Activated T-cell treated with anti-CD3 and anti-CD28 coated beads, Interleukin-2, amount 50 U/mL, for 48 hours (primary cell): ENCODE data around the gene SLC2A5.

ENCODE experiments used
- DNase-seq, 2 experiments: peaks; one replicate each; pipeline ENCODE4 v3.0.0-alpha.2; 2020

Gene SLC2A5

DNA sequence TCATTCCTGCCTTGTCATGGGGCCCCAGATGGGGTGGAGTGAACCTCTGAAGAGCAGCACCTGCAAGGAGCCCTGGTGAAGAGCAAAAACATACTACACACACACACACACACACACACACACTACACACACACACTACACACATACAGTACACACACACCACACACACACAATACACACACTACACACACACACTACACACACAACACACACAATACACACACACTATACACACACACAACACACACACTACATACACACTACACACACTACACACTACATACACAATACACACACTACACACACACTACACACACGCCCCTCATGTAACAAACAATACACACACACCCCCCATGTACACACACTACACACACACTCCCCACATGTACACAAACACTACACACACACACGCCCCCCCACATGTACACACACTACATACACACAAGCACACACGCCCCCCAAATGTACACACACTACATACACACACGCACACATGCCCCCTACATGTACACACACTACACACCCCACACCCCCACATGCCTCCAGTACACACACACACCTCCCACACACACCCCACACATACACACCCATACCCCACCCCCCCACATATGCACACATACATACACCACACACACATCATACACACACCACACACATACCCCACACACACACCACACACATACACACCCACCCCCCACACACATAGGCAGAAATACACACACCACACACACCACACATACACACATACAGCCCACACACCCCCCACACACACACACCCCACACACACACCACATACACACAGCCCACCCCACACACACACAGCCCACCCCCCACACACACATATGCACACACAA, 9.3 kb downstream of the SLC2A5 start:
- no peak for DNase-seq

DNA sequence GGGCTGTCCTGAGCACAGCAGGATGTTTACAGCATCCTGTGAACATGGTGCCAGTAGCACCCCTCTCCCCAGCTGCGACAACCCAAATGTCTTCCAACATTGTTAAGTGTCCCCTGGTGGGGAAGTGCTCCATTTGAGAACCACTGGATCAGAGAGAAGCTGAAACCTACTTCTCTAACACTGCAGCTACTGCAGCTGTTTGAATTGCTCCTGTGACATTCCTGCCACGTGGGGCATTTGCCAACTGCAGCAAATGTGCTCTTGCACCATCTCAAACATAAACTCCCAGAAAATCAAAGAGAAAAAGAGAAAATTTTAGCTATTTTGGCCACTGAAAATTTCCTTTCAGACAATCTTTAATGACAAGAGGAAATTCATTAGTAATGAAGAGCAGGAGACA, 11.0 kb downstream of the SLC2A5 start:
- no peak for DNase-seq

DNA sequence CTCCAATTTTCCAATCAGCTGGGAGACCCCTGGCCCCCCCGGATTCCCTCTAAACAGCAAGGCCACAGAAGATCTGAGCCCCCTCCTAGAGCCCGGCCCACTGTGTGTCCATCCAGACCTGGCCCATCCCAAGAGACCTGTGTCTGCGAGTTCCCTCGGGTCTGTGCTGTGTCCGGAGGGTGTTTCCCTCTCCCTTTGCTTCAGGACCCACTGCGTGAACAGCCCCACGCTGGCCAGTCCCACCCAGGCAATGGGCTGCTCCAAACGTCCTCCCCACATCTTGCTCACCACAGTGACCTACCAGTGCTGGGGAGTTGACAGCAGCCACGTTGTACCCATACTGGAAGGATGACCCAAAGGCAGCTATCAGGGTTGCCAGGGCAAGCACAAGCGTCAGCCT, 11.6 kb downstream of the SLC2A5 start:
- DNase-seq: no peak

DNA sequence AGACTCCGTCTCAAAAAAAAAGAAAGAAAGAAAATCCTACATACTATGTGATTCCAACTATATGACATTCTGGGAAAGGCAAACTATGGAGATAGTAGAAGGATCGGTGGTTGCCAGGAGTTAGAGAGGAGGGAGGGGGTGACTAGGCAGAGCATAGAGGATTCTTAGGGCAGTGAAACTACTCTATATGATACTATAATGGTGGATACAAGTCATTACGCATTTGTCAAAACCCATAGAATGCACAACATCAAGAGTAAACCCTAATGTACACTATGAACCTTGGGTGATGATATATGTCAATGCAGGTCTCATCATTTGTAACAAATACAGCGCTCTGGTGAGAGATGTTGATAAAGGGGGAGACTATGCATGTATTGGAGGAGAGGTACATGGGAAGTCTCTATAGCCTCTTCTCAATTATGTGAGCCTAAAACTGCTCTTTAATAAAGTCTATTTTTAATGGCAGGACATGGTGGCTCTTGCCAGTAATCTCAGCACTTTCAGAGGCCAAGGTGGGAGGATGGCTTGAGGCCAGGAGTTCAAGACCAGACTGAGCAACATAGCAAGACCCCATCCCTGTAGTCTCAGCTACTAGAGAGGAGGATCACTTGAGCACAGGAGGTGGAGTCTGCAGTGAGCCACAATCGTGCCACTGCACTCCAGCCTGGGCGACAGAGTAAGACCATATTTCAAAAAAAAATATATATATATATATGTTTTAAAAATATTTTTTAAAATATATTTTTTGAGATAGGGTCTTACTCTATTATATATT, 17.0 kb downstream of the SLC2A5 start:
- DNase-seq: no peak

DNA sequence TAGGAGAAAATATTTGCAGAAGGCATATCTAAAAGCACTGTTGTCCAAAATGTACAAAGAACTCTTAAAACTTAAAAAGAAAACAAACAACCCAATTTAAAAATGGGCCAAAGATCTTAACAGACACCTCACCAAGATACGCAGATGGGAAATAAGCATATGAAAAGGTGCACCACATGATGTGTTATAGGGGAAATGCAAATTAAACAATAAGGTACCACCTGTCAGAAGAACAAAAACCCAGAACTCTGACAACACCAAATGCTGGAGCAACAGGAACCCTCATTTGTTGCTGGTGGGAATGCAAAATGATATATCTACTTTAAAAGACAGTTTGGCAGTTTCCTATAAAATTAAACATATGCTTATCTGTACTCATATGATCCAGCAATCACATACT, 18.1 kb downstream of the SLC2A5 start:
- DNase-seq: no peak

DNA sequence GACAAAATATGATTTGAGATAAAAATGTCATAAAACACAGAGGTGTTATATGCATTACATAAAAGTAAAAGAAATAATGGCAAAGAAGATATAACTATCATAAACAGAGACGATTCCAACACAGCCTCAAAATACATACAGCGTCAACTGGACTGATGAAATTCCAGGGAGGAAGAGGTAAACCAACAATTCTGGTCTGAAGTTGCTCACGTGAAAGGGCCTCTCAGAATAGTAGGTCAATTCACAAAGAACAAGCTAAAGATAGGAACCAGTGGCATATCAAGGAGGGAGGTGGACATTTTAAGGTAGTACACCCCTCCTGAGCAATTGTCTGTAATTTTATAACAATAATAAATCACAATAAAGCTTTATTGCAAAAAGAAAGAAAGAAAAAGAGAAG, 18.6 kb downstream of the SLC2A5 start:
- DNase-seq: no peak

DNA sequence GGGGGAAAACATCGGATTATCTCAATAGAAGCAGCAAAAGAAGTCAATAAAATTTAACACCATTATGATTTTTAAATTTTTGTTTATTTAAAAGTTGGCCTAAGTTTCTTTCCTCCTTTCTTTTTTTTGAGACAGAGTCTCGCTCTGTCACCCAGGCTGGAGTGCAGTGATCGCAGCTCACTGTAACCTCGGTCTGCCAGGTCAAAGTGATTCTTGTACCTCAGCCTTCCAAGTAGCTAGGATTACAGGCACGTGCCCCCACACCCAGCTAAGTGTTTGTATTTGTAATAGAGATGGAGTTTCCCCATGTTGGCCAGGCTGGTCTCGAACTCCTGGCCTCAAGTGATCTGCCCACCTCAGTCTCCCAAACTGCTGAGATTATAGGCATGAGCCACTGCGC, 20.9 kb downstream of the SLC2A5 start:
- DNase-seq: no peak

DNA sequence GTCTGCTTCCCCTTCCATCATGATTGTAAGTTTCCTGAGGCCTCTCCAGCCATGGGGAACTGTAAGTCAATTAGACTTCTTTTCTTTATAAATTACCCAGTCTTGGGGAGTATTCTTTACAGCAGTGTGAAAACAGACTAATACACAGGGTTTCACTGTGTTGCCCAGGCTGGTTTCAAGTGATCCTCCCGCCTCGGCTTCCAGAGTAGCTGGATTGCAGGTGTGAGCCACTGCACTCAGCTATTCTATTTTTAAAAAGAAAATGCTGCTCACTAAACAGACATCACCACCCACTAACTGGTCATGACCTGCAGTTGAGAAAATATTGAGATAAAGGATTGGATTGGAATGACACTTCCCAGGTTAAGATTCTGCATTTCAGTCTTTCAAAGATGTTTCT, 22.4 kb downstream of the SLC2A5 start:
- no peak for DNase-seq

DNA sequence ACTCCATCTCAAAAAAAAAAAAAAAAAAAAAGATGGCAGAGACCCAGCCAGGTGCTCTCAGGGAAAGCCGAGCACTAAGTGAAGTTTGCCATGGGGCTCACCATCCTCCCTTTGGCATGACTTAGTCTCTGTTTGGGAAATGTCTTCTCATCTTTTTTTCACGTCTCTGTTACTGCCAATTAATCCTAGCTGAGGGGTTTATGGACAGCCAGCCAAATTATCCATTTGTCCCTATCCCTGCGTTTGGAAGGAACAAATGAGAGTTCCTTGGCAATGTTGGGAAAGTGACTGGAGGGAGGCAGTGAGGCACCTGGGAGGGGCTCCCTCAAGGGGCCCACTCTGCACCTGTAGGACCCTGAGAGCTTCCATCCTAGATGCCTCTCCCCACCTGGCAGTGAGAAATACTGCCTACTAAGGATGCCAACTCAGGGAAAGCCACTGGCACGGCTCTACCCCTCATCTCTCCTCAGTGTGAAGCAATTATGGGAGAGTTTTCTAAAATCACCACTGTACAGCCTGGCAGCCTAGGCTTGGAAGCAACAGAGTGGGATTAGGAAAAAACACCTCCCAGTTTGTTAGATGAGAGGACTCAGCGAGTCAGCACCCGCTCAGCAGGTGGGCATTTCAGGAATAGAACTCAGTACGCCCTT, 23.4 kb downstream of the SLC2A5 start:
- no peak for DNase-seq

DNA sequence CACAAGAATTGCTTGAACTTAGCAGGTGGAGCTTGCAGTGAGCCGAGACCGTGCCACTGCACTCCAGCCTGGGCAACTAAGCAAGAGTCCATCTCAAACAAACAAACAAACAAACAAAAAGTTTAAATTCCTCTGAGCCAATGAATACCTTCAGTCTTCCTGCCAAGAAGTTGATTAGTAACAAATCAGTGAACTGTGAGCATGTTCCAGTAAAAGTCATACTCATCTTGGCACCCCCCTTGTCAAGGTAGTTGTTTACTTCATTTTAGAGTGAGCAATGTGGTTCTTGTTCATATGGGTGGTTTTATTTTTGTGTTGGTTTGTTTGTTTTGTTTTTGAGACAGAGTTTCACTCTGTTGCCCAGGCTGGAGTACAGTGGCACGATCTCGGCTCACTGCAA, 25.2 kb downstream of the SLC2A5 start:
- no peak for DNase-seq

DNA sequence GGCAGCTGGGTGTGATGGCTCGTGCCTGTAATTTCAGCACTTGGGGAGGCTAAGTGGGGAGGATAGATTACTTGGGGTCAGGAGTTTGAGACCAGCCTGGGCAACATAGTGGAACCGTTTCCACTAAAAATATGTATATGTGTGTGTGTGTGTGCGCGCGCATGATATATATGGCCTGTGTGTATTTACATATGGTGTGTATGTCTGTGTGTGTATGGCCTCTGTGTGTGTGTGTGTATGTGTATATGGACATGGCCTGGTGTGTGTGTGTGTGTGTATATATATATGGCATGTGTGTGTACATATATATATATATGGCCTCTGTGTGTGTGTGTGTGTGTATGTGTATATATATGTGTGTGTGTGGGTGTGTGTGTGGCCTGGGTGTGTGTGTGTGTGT, 27.2 kb downstream of the SLC2A5 start:
- no peak for DNase-seq

DNA sequence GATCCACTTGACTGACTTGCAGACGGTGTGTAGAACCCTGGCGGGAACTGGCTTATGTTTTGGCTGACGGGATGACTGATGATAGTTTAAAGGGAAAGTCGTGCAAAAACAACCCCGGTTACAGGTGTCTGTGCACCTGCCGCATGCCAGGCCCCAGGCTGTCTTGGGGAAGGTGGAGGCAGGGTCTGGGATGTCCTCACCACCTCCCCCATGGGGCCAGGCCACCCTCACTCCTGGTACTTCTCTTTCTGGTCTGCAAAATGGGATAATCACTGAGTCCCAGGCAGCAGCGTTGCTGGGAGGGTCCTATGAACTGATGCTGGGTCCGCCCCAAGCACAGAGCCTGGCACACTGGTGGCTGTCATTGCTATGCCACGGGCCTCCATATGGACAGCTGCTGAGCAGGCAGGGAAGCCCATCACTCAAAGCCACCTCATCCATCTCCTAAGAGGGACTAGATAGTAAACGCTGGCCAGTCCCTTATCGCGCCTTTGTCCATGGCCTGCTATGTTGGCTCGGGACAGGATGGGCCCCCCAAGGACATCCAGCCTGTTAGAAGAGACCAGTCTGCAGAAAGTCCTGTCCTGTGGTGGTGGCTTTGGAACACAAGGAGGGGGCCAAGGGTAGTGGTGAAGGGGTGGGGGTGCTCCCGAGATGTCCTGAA, 28.2 kb downstream of the SLC2A5 start:
- DNase-seq: no peak

DNA sequence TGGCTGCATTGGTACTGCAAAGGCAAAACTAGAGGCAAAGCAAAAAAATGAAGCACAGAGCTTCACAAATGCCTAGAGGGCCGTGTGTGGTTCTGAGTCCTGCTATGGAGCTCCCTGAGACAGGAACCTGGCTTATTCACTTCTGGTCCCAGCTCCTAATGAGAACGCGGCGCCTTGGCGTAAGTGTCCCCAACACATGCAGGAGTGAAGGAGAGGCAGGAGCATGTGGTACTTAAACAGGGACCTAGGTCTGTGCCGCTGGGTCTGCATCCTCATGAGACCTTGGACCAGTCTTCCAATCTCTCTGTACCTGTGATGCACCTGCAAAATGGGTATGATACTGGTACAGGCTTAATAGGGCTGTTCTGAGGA, 28.8 kb downstream of the SLC2A5 start:
- no peak for DNase-seq

DNA sequence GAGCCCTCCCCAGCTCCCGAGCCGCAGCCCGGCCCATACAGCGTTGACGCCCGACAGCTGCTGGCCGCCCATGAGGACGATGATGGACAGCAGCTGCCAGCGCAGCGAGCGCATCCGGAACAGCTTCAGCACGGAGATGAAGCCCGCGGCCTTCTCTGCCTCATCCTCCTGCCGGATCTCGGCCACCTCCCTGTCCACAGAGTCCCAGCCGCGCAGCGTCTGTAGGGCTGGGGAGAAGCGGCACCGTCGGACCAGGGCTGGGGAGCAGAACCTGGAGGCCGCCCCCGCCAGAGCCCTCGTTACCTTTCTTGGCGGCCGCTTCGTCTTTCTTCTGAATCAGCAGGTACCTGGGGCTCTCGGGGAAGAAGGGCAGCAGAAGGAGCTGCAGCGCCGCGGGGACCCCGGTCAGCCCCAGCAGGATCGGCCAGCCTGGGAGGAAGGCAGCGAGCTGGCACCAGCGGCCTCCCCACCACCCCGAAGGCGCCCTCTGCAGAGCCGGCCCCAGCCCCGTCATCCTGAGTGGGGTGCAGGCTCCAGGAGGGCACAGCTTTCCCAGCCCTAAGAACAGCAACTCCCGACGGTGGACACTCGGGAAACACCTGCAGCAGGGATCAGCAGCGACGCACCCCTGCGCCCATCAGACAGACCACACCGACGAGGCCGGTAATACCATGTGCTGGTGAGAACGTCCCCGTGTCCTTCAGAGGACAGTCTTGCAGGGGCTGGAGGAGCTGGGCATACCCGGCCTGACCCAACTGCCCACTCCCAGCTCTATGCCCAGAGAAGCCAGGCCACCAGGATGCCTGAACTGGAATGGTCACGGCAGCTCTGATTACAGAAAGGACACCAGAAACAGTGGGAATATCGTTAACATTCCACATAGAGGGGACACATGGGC, 29.4 kb downstream of the SLC2A5 start:
- no peak for DNase-seq

DNA sequence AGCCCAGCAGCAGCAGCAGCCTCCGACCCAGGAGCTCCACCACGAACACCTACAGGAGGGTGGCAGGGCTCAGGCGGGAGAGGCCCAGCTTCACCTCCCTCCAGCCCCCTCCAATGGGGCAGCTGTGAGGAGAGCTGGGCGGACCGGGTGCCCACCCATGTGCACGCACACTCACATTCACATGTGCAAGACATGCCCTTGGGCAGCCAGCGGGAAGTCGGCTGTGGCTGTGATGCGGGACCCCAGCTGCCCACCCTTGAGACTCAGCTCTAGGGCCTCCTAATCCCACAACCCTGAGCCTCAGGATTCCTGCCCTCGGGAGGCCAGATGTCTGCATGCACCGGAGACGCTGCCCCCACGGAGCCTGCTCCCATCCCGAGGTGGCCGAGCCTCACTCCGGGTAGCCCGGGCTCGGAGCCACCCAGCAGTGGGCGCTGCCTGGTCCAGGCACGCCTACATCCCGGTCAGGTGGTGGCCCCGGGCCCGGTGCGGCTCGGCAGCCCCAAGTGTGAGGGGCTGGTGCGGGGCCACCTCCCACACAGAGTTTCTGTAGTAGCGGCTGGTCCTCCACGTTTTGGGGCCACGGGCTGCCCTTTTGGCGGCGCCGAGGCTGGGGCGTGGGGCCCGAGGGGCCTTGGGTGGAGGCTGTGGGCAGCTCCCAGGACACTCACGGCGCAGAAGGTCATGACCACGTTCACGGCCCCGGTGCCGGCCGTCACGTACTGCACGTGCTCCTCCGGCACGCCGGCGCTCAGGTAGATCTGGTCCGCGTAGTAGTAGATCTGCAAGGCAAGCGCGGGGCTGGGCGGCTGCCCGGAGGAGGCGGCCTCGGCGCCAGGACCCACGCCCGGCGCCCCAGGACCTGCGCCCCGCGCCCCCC, 30.3 kb downstream of the SLC2A5 start:
- DNase-seq: no peak

DNA sequence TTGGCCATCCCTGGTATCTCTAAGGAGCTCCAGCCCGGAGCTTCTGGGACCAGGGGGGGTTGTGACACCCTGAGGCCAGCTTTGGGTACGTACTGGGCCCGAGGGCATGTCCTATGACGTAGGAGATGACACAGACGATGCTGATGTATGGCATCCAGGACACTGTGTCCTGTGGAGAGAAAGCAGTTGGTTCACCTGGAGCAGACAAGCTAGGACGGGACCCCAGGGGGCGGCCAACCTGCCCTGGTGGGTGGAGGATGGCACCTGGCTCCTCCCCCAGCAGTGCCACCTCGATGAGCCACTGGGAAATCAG, 31.1 kb downstream of the SLC2A5 start:
- DNase-seq: no peak

DNA sequence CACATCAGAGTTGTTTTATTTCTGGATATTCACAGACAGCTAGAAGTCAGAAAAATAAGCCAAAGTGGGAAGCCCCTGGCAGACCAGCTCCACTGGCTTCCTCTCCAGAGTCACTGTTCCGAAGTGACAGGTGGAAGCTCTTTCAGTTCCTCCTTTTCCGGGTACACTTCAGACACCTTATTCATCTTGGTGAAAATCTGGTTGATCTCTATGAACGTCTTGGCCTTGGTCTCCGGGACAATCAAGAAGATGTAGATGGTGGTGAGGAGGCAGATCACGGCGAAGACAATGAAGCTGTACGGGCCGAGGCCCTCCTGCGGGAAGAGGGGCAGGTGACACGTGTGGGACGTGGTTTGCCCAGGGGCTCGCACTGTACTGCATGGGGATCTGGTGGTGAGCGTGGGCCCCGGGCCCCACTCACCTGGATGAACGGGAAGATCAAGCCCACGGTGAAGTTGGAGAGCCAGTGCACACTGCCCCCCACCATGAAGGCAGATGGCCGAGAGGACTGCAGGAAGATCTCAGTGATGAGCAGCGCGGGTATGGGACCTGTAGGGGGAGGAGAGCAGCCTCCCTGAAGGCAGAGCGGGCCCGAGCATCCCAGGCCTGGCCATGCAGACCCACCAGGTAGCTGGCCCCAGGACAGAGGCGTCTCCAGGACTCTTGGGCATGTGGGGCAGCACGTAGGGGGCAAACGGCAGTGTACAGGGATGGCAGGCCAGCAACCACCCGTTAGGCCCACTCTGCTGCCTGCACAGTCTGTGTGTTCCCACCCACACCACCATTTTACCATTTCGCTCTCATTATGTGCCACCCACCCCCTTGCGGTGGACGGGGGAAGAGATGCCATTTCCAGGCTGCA, 31.7 kb downstream of the SLC2A5 start:
- no peak for DNase-seq

DNA sequence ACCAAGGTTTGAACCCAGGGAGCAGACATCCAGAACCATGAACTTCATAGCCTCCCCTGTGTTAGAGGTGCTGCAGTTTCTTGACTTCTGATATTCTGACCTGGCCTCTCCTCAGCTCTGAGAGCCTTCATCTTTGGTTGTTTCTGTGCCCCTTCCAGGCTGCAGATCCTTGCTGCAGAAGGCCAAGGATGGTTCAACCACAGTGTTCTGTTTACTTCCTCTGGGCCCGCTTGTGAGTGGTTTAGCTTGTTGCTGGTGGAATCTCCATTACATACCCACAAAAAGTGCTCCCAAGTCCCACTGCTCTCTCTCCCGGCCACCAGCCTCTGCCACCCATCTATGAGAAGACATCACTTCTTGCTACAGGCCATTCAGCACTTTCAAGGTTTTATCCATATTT, 34.2 kb downstream of the SLC2A5 start:
- DNase-seq: no peak

DNA sequence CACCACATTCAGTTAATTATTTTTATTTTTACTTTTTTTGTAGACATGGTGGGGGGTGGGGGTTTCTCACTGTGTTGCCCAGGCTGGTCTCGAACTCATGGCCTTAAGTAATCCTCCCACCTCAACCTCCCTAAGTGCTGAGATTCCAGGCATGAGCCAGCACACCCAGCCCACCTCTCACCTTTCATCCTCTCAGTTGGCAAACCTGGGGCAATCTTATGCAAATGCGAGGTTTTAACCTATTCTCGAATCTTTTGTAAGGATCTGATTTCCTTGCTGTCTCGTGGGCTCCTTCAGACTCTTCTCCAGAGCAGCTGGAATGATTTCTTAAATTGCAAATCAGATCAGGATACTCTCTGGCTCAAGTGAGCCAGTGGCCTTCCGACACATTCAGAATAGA, 36.1 kb downstream of the SLC2A5 start:
- DNase-seq: no peak

DNA sequence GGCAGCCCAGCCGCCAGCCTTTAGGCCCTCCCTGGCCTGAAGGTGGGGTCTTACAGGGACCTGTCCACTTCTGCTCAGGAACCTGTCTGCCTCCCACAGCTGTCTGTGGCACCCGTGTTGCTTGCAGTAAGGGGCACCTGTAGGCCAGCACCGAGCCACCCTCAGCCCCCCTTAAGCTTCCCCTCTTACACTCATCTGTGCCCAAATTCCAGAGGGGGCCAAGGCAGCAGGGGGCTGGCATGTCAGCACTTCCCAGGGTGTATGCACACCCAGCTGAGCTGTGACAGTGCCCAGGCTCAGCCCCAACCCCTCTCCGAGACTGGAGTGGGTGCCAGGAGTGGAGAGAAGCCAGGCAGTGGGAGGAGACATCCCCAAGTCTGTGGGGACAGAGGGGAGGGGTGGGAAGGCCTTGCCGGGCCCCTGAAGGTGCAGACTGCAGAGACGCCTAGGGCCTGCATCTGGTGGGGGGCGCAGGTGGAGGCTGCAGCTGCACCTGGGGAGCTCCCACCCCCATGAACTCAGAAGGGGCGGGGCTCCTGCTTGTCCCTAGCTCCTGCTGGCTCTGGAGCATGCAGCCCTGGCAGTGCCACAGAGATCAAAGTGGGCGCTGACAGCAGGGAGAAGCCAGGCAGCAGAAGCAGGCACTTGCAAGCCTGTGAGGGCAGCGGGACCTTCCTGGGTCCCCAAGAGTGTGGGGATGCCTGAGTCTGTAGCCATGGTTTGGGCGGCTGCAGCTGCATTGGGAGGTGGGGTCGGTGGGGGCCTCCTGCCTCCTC, 37.8 kb downstream of the SLC2A5 start:
- DNase-seq: no peak
